GM12865 (cell line): Measurements from ENCODE around the gene C19orf81.

ENCODE experiments used
- DNase-seq: peaks from one replicate; pipeline ENCODE4 v3.0.0; 2010; ENCODE audit warnings: low read depth
- H3K4me3 ChIP-seq: 2 replicates; pipeline ENCODE4 v1.5.1; 2011; ENCODE audit warnings: mild to moderate bottlenecking, low read depth, low read length, control low read depth
- TF ChIP-seq, protein P1 (sequence below): IDR thresholded peaks from 2 replicates; pipeline ENCODE4 v1.5.1; 2011; ENCODE audit warnings: low read length, control low read depth, low read depth, inconsistent platforms; ENCODE audit not compliant: insufficient read depth; ENCODE audit errors: missing control alignments

Gene C19orf81

DNA sequence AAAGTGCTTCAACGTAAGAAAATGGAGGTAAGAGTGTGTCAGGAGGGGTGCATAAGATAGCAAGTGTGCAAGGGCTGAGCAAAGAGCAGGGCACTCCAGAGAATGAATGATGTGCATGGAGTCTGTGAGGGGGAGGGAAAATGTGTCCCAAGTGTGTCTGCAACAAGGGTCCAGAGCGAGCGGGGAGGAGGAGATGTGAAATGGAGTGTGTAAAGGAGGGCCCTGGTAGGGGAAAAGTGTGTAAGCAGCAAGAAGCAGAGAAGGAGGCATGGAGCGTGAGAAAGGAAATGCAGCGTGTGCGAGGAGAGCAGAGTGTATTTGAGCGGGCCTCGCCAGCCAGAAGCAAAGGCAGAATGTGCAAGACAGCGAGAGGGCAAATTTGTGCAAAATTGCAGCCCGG, 11.8 kb downstream of the C19orf81 start:
- TF ChIP-seq, protein P1, sequence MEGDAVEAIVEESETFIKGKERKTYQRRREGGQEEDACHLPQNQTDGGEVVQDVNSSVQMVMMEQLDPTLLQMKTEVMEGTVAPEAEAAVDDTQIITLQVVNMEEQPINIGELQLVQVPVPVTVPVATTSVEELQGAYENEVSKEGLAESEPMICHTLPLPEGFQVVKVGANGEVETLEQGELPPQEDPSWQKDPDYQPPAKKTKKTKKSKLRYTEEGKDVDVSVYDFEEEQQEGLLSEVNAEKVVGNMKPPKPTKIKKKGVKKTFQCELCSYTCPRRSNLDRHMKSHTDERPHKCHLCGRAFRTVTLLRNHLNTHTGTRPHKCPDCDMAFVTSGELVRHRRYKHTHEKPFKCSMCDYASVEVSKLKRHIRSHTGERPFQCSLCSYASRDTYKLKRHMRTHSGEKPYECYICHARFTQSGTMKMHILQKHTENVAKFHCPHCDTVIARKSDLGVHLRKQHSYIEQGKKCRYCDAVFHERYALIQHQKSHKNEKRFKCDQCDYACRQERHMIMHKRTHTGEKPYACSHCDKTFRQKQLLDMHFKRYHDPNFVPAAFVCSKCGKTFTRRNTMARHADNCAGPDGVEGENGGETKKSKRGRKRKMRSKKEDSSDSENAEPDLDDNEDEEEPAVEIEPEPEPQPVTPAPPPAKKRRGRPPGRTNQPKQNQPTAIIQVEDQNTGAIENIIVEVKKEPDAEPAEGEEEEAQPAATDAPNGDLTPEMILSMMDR = no peak
- no peak overlapping the region for H3K4me3 ChIP-seq

DNA sequence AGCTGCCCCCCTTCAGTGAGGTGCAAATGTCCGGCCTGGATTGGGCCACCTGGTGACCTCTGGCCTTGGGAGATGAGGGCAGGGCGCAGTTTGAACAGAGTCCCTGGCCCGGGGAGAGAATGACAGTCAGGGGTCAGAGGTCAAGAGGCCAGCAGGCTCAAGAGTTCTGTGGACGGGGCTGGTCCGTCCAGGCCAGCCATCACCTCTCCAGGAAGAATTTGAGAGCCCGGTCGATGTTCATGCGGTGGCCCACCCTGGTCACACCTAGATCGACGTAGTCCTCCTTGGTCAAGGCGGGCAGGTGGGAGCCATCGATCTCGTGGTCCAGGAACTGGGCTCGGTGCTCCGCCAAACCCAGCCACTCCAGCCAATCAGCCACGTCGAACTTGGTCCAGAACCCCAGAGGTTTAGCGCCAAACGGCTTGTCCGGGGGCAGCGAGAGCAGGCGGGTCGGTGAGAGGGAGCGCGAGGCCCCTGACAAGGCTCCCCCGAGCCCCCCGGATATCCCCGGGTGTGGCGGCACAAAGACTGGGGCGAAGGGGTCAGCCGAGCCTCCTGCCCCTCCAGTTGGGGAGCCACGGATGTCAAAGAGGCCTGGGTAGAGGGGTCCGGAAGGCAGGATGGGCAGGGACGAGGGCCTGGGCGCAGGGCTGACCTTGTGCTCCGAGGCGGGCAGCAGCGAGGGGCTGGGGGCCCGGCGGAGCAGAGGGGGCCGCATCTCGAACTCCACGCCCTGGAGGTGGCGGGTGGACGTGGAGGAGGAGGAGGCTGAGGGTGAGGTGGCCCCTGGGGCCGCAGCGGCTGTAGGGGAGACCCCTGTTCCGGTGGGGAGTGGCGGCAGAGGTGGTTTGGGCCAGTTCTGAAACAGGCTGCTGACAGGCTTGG, 12.8 kb downstream of the C19orf81 start:
- no peak overlapping the region for H3K4me3 ChIP-seq
- TF ChIP-seq, protein P1 = no peak
- DNase-seq = no peak

More for the DNA sequence above, 11.8 kb downstream of the C19orf81 start:
- no peak for DNase-seq

DNA sequence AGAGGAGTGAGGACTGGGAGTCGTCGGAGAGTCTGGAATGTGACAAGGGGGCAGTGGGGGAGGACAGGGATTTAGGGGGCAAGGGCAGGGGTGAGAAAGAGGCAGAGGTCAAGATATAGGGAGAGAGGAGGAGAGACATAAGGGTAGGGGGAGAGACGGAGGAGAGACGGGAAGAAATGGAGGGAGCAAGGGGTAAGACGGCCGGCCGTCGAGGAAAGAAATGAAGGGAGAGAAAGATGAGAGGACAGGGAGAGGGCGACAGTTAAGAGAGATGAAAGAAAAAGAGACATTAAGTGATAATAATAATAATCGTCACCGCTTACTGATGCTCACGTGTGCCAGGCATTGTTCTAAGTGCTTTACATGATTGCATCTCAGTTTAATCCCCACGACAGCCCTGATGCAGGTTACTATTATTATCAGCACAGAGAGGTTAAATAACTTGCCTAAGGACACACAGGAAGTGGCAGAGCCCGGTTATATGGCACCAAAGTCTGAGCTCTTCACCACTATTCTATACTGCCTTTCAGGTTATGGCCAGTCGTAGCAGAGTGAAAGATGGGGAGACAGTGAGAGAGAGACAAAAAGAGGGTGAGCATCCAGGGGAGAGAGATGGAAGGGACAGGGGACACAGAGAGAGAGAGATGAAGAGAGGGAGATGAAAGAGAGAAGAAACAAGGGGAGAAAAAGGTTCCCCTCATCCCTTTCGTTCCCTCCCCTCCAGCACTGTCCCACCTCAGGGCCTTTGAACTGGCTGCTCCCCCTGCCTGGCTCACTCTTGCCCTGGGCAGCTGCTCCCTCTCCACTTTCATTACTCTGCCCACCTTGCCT, 13.6 kb downstream of the C19orf81 start:
- DNase-seq = no peak
- TF ChIP-seq, protein P1 = no peak
- no peak overlapping the region for H3K4me3 ChIP-seq

DNA sequence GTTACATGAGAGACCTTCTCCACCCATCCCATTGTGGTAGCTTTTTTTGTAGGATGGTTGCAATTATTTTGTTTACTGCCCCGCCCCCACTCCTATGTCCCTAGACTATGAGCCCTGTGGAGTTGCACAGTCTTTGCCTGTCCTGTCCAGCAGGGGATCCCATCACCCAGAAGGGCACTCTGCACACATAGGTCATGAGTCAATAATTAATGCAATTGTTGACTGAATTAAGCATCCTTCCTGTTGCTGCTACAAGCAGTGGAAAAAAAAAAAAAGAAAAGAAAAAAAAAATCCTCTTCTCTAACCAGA, 14.2 kb downstream of the C19orf81 start:
- TF ChIP-seq, protein P1 = no peak
- no peak for DNase-seq
- no peak overlapping the region for H3K4me3 ChIP-seq

DNA sequence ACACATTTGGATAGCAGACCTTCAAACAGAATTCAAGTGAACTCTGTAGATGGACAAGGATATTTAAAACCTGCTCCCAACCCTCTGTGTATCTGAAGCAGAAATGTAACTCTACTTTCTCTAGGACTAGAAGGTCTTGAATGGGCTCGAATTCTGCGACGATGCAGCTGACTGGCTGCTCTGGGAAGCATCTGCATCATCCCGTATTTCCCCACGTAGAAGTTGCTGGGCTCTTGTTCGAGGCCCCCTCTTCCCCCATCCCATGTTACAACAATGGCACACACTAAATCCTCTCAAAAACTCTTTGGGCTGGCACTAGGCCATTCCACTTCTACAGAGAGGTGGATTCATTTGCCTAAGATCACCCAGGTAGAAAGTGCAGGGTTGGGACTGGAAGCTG, 15.0 kb downstream of the C19orf81 start:
- TF ChIP-seq, protein P1 = no peak
- no peak for DNase-seq
- no peak overlapping the region for H3K4me3 ChIP-seq

DNA sequence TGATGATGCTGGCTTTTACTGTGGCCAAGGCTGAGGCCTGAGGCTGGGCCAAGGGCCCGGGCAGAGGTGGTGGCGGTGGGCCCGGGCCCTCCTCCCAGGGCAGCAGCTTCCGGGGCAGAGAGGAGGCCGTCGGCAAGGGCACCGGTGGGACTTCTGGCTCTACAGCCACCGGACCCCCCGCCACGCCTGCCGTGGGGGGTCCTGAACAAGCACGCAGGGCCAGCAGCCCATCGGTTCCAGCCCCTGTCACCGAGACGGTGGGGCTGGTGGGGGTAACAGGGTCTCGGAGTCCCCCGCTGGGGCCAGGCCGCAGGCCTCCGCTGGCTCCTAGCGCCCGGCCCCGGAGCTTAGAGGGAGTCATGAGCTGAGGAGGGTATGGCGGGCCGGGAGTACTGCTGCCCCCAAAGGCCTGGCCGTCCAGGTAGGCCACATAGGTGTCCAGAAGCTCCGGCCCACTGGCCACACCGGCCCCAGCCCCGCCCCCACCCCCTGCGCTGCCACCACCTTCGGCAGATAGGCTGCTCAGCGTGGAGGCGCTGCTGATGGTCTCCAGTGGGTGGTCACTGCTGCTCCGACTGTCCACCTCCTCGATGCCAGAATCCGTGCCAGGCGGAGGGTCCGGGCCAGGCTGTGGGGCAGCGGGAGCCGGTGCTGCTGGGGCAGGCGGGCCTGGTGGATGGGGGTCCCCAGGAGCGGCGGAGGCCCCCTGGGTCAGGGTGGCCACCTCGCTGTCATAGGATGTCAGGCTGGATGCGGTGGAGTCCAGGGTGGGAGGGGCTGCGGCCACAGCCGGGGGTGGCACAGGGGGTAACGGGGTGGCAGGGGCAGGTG, 17.3 kb downstream of the C19orf81 start:
- TF ChIP-seq, protein P1 = no peak
- H3K4me3 ChIP-seq = no peak overlapping the region
- no peak for DNase-seq
